ENCODE measurements around the gene MLF2. TPM values are rescaled to one million over a fixed set of nuclear protein-coding genes. Genes with fewer than 3 reads are reported as not detected.
A peak's percentile ranks its signal among the peaks of the same experiment; 100 is the strongest.

MLF2 gene
- polyA plus RNA-seq (ENCODE audit: insufficient read length in 4 of 4), result 100 to 1,000 TPM; 205 to 257 (median 211) TPM

- peak; percentile 96 to 98 (median 98) for DNase-seq (ENCODE audit: low read depth in 4 of 4, low spot score in 3 of 4)
Observed at GRCh38 chr12:6752921-6753771, at the start of gene MLF2. Gene MLF2 (minus strand): TSS chr12:6753141. CDS start chr12:6752334, 807 bp downstream.

- DNase-seq (ENCODE audit: low read depth in 4 of 4, low spot score in 3 of 4), result no peak
Observed at GRCh38 chr12:6799147-6799546, 46.2 kb upstream of the MLF2 start.

GRCh38 chr12:6796576-6796975 is 43.6 kb upstream of the MLF2 start:
- DNase-seq (ENCODE audit: low read depth in 4 of 4, low spot score in 3 of 4), result no peak

GRCh38 chr12:6795088-6795487 is 42.1 kb upstream of the MLF2 start:
- no peak for DNase-seq (ENCODE audit: low read depth in 4 of 4, low spot score in 3 of 4)

GRCh38 chr12:6792522-6793201 is 39.7 kb upstream of the MLF2 start:
- DNase-seq (ENCODE audit: low read depth in 4 of 4, low spot score in 3 of 4), result no peak

GRCh38 chr12:6791931-6792520 is 39.1 kb upstream of the MLF2 start:
- no peak for DNase-seq (ENCODE audit: low read depth in 4 of 4, low spot score in 3 of 4)

GRCh38 chr12:6790496-6791150 is 37.7 kb upstream of the MLF2 start:
- DNase-seq (ENCODE audit: low read depth in 4 of 4, low spot score in 3 of 4), result no peak

GRCh38 chr12:6788972-6789924 is 36.3 kb upstream of the MLF2 start, which contains the start of gene CD4:
Gene CD4 (plus strand): TSS chr12:6789528. CDS start chr12:6800139, 10,611 bp downstream.
- DNase-seq (ENCODE audit: low read depth in 4 of 4, low spot score in 3 of 4), result no peak

GRCh38 chr12:6787309-6787708 is 34.4 kb upstream of the MLF2 start:
- DNase-seq (ENCODE audit: low read depth in 4 of 4, low spot score in 3 of 4), result no peak

GRCh38 chr12:6786416-6787094 is 33.6 kb upstream of the MLF2 start:
- no peak for DNase-seq (ENCODE audit: low read depth in 4 of 4, low spot score in 3 of 4)

- DNase-seq (ENCODE audit: low read depth in 4 of 4, low spot score in 3 of 4), result no peak
Observed at GRCh38 chr12:6784761-6785160, 31.8 kb upstream of the MLF2 start.

GRCh38 chr12:6784296-6784695 is 31.4 kb upstream of the MLF2 start:
- no peak for DNase-seq (ENCODE audit: low read depth in 4 of 4, low spot score in 3 of 4)

- no peak for DNase-seq (ENCODE audit: low read depth in 4 of 4, low spot score in 3 of 4)
Observed at GRCh38 chr12:6783828-6784227, 30.9 kb upstream of the MLF2 start.

GRCh38 chr12:6782850-6783566 is 30.1 kb upstream of the MLF2 start:
- DNase-seq (ENCODE audit: low read depth in 4 of 4, low spot score in 3 of 4), result no peak

- no peak for DNase-seq (ENCODE audit: low read depth in 4 of 4, low spot score in 3 of 4)
Observed at GRCh38 chr12:6782119-6782518, 29.2 kb upstream of the MLF2 start.

- DNase-seq (ENCODE audit: low read depth in 4 of 4, low spot score in 3 of 4), result no peak
Observed at GRCh38 chr12:6780573-6780972, 27.6 kb upstream of the MLF2 start.

GRCh38 chr12:6779708-6780432 is 26.9 kb upstream of the MLF2 start:
- no peak for DNase-seq (ENCODE audit: low read depth in 4 of 4, low spot score in 3 of 4)

All from right renal pelvis (tissue), 4 donors.